Calu3 (cell line): Measurements from ENCODE around the gene SULT1A2. TPM values are rescaled to one million over a fixed set of nuclear protein-coding genes. Genes with fewer than 3 reads are reported as not detected.
"Not testable (repeated sequence)": the region's sequence is repeated elsewhere in the genome, so short reads cannot be mapped to it uniquely, and the experiment has no call there.

Source experiments
- BruUV-seq: library from RNA; stranded (reverse); fragments of 400-500 nt; replicated peaks from 2 replicates; lab custom pipeline; 2021; lab: Mats Ljungman, UMichigan
- CTCF ChIA-PET: fragments of 300-600 bp; sonication (Branson Sonifier 250); formaldehyde crosslinking; loops from one replicate; lab custom pipeline; 2022; ENCODE audit warnings: antibody characterized with exemption; lab: Charles Lee
- DNase-seq: peaks from one replicate; pipeline ENCODE4 v3.0.0; 2022
- H3K27ac Mint-ChIP-seq: one replicate; pipeline ENCODE4 v1.8.0; 2022; ENCODE audit warnings: mixed read lengths; ENCODE audit not compliant: unreplicated experiment
- H3K27me3 Mint-ChIP-seq: one replicate; pipeline ENCODE4 v1.8.0; 2022; ENCODE audit warnings: mixed read lengths; ENCODE audit not compliant: unreplicated experiment
- H3K36me3 Mint-ChIP-seq: one replicate; pipeline ENCODE4 v1.8.0; 2022; ENCODE audit warnings: mild to moderate bottlenecking, moderate library complexity, mixed read lengths; ENCODE audit not compliant: insufficient read depth, unreplicated experiment
- H3K4me1 Mint-ChIP-seq: one replicate; pipeline ENCODE4 v1.8.0; 2022; ENCODE audit warnings: mild to moderate bottlenecking, low read depth, mixed read lengths; ENCODE audit not compliant: unreplicated experiment
- H3K4me3 Mint-ChIP-seq: one replicate; pipeline ENCODE4 v1.8.0; 2022; ENCODE audit warnings: mild to moderate bottlenecking, low read depth, moderate library complexity, mixed read lengths; ENCODE audit not compliant: unreplicated experiment
- H3K9me3 Mint-ChIP-seq: one replicate; pipeline ENCODE4 v1.8.0; 2022; ENCODE audit warnings: low read depth, mixed read lengths; ENCODE audit not compliant: unreplicated experiment
- CTCF ChIP-seq: fragments of 200-600 bp; IDR thresholded peaks from one replicate; pipeline ENCODE4 v1.8.0; 2022; ENCODE audit warnings: antibody characterized with exemption; ENCODE audit not compliant: unreplicated experiment
- intact Hi-C: fragments of 100-400 bp; cut with micrococcal nuclease; formaldehyde crosslinking; loops from one replicate; pipeline ENCODE4 v1.10.0; 2022; ENCODE audit not compliant: unreplicated experiment
- total RNA-seq: library from RNA; stranded (reverse); gene quantifications from 2 replicates; pipeline ENCODE4 v1.2.3, GENCODE V29; 2022

Gene SULT1A2
- total RNA-seq, 1 experiment from 2014 or later, result 1.9 TPM

- no peak for DNase-seq
- Mint-ChIP-seq H3K4me3 (no peak overlapping the region), H3K27ac (no peak overlapping the region), H3K4me1 (no peaks in the 10 kb centered on the region), H3K36me3 (no peaks in the 10 kb centered on the region), H3K9me3 (no peaks in the 10 kb centered on the region), H3K27me3 (peaks cover 14% of the 10 kb centered on the region)
- no TSS peak for BruUV-seq
- CTCF ChIA-PET, result no interaction called here
- TF ChIP-seq CTCF, result no peak
- intact Hi-C loops, result no loop called here
Observed at GRCh38 chr16:28546626-28547025, 50.2 kb downstream of the SULT1A2 start.

- H3K4me3 Mint-ChIP-seq, BruUV-seq, DNase-seq, H3K4me1 Mint-ChIP-seq, H3K27ac Mint-ChIP-seq, CTCF ChIA-PET, intact Hi-C loops, H3K9me3 Mint-ChIP-seq, H3K36me3 Mint-ChIP-seq: not testable (repeated sequence)
- H3K27me3 Mint-ChIP-seq, result peaks cover 14% of the 10 kb centered on the region
Observed at GRCh38 chr16:28545964-28546363, 50.9 kb downstream of the SULT1A2 start.

GRCh38 chr16:28544998-28545397, 51.9 kb downstream of the SULT1A2 start:
- Mint-ChIP-seq H3K36me3 (no peaks in the 10 kb centered on the region), H3K27me3 (peaks cover 14% of the 10 kb centered on the region), H3K4me3 (no peak overlapping the region), H3K9me3 (no peaks in the 10 kb centered on the region), H3K4me1 (no peaks in the 10 kb centered on the region), H3K27ac (no peak overlapping the region)
- no TSS peak for BruUV-seq
- no peak for TF ChIP-seq CTCF
- intact Hi-C loops, result no loop called here
- no peak for DNase-seq
- CTCF ChIA-PET, result no interaction called here

- peak; percentile 15 for DNase-seq
- H3K36me3 Mint-ChIP-seq, result no peaks in the 10 kb centered on the region
- no peaks in the 10 kb centered on the region for H3K9me3 Mint-ChIP-seq
- CTCF ChIA-PET, result interaction anchor here (0.5 kb wide), 1 partner anchor 437 kb away, joined by 5 read pairs; no protein-coding TSS in a partner anchor
- intact Hi-C loops, result no loop called here
- H3K4me3 Mint-ChIP-seq, result no peak overlapping the region
- TF ChIP-seq CTCF, result no peak
- H3K27ac Mint-ChIP-seq, result no peak overlapping the region
- BruUV-seq, result no TSS peak
- peaks cover 9% of the 10 kb centered on the region for H3K27me3 Mint-ChIP-seq
- no peaks in the 10 kb centered on the region for H3K4me1 Mint-ChIP-seq
Observed at GRCh38 chr16:28543072-28543471, 53.8 kb downstream of the SULT1A2 start.

DNA sequence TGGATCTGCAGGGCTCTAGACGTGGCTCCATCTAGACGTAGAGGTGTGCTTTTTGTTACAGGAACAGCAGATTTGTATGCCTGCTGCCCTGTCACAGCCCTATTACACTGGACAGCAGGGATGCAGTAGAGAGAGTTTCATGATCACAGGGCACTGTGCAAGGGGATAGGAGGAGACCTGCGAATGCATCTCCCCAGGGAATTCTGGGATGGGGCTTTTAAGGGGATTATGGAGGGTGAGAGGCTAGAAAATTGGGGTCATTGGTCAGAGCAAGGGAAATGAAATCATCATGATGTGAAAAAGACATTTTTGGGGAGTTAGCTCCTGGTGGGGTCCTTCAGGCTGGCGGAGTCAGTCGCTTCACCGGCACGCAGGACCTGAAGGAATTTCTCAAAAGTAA, 54.2 kb downstream of the SULT1A2 start:
- Mint-ChIP-seq H3K4me1 (no peaks in the 10 kb centered on the region), H3K36me3 (no peaks in the 10 kb centered on the region), H3K27me3 (peaks cover 5% of the 10 kb centered on the region), H3K9me3 (no peaks in the 10 kb centered on the region), H3K4me3 (no peak overlapping the region), H3K27ac (no peak overlapping the region)
- no TSS peak for BruUV-seq
- intact Hi-C loops, result no loop called here
- DNase-seq, result no peak
- no peak for TF ChIP-seq CTCF
- CTCF ChIA-PET, result interaction anchor here (0.5 kb wide), 1 partner anchor 437 kb away, joined by 5 read pairs; no protein-coding TSS in a partner anchor
